BLaER1 treated with 17β-estradiol and CSF1 and Interleukin-3, amounts not matched to agents 10 nM and 100 nM (cell line): ENCODE measurements around the gene WBP2.
A peak's percentile ranks its signal among the peaks of the same experiment; 100 is the strongest.
"Not testable (repeated sequence)": the region's sequence is repeated elsewhere in the genome, so short reads cannot be mapped to it uniquely, and the experiment has no call there.

Experiments used
- H3K27ac ChIP-seq, 11 experiments: shearing (Covaris generic); formaldehyde crosslinking; 2 replicates each; pipeline ENCODE4 v1.8.1; 2022
- H3K27me3 ChIP-seq, 11 experiments: shearing (Covaris generic); formaldehyde crosslinking; 2 replicates each; pipeline ENCODE4 v1.8.1; 2022
- H3K36me3 ChIP-seq, 11 experiments: shearing (Covaris generic); formaldehyde crosslinking; 2 replicates each; pipeline ENCODE4 v1.8.1; 2022
- H3K4me1 ChIP-seq, 10 experiments: shearing (Covaris generic); formaldehyde crosslinking; 2 replicates each; pipeline ENCODE4 v1.8.1; 2022
- H3K4me2 ChIP-seq, 11 experiments: shearing (Covaris generic); formaldehyde crosslinking; 2 replicates each; pipeline ENCODE4 v1.8.1; 2022
- H3K4me3 ChIP-seq, 10 experiments: shearing (Covaris generic); formaldehyde crosslinking; 2 replicates each; pipeline ENCODE4 v1.8.1; 2022
- H3K9ac ChIP-seq, 11 experiments: shearing (Covaris generic); formaldehyde crosslinking; 2 replicates each; pipeline ENCODE4 v1.8.1; 2022
- H3K9me3 ChIP-seq, 11 experiments: shearing (Covaris generic); formaldehyde crosslinking; replicated peaks in 1 of 11; 2 replicates each; pipeline ENCODE4 v1.8.1; 2022
- H4K20me1 ChIP-seq, 11 experiments: shearing (Covaris generic); formaldehyde crosslinking; 2 replicates each; pipeline ENCODE4 v1.8.1; 2022
- Cebpa-rat ChIP-seq, 11 experiments: shearing (Covaris generic); IDR thresholded peaks; 2 replicates each; pipeline ENCODE4 v1.8.1; 2022

Gene WBP2

GRCh38 chr17:75891605-75892555, 36.7 kb upstream of the WBP2 start:
- H3K27ac ChIP-seq = peak overlapping the region in 2 of 11 experiments; percentile 5 to 96; a peak in 1 of 22 replicates
- H3K36me3 ChIP-seq = peaks cover 35 to 50% (median 41%) of the 10 kb centered on the region in 11 experiments
- H3K4me2 ChIP-seq = no peak overlapping the region; a peak in 2 of 22 replicates
- no peaks in the 10 kb centered on the region for H3K9me3 ChIP-seq
- H4K20me1 ChIP-seq = peaks cover 7 to 52% (median 36%) of the 10 kb centered on the region in 11 experiments; a peak in 19 of 22 replicates
- H3K4me3 ChIP-seq = no peak overlapping the region
- peaks cover 27 to 44% (median 36%) of the 10 kb centered on the region in 10 experiments for H3K4me1 ChIP-seq
- H3K9ac ChIP-seq = peak overlapping the region in 6 of 11 experiments; percentile 26 to 97 (median 40); a peak in 5 of 22 replicates
- TF ChIP-seq Cebpa-rat (IDR thresholded peaks at IDR 0.05) = no peak
- H3K27me3 ChIP-seq = no peaks in the 10 kb centered on the region

GRCh38 chr17:75891022-75891604, 36.0 kb upstream of the WBP2 start:
- no peak overlapping the region for H3K4me3 ChIP-seq
- peaks cover 7 to 52% (median 36%) of the 10 kb centered on the region in 11 experiments; a peak in 19 of 22 replicates for H4K20me1 ChIP-seq
- H3K4me2 ChIP-seq = no peak overlapping the region
- peaks cover 35 to 50% (median 41%) of the 10 kb centered on the region in 11 experiments for H3K36me3 ChIP-seq
- H3K9ac ChIP-seq = peak overlapping the region in 2 of 11 experiments; percentile 27 to 39; a peak in 1 of 22 replicates
- peaks cover 27 to 48% (median 36%) of the 10 kb centered on the region in 10 experiments for H3K4me1 ChIP-seq
- H3K27ac ChIP-seq = 0 out of 22 replicates have a peak overlapping the region, but pooled peaks of 1 of the 11 experiments have one; percentile 7
- H3K27me3 ChIP-seq = no peaks in the 10 kb centered on the region
- H3K9me3 ChIP-seq = no peaks in the 10 kb centered on the region
- TF ChIP-seq Cebpa-rat (IDR thresholded peaks at IDR 0.05) = no peak

- no peaks in the 10 kb centered on the region for H3K27me3 ChIP-seq
- peaks cover 30 to 48% (median 34%) of the 10 kb centered on the region in 10 experiments for H3K4me1 ChIP-seq
- no peak overlapping the region for H3K4me3 ChIP-seq
- no peak overlapping the region for H3K9ac ChIP-seq
- H3K4me2 ChIP-seq = no peak overlapping the region
- TF ChIP-seq Cebpa-rat (IDR thresholded peaks at IDR 0.05) = no peak
- no peak overlapping the region for H3K27ac ChIP-seq
- no peaks in the 10 kb centered on the region for H3K9me3 ChIP-seq
- peaks cover 7 to 44% (median 29%) of the 10 kb centered on the region in 11 experiments; a peak in 19 of 22 replicates for H4K20me1 ChIP-seq
- H3K36me3 ChIP-seq = peaks cover 35 to 50% (median 41%) of the 10 kb centered on the region in 11 experiments
Observed at GRCh38 chr17:75889454-75889853, 34.3 kb upstream of the WBP2 start.

GRCh38 chr17:75888484-75888883, 33.3 kb upstream of the WBP2 start:
- H3K9me3 ChIP-seq = no peaks in the 10 kb centered on the region
- H3K9ac ChIP-seq = no peak overlapping the region
- H3K27ac ChIP-seq = no peak overlapping the region
- peaks cover 32 to 50% (median 41%) of the 10 kb centered on the region in 11 experiments for H3K36me3 ChIP-seq
- H3K4me2 ChIP-seq = no peak overlapping the region
- H3K4me3 ChIP-seq = no peak overlapping the region
- peaks cover 21 to 45% (median 27%) of the 10 kb centered on the region in 10 experiments for H3K4me1 ChIP-seq
- TF ChIP-seq Cebpa-rat (IDR thresholded peaks at IDR 0.05) = no peak
- H4K20me1 ChIP-seq = peaks cover 7 to 34% (median 19%) of the 10 kb centered on the region in 11 experiments; a peak in 18 of 22 replicates
- H3K27me3 ChIP-seq = no peaks in the 10 kb centered on the region

GRCh38 chr17:75885860-75886259, 30.7 kb upstream of the WBP2 start:
- not testable (repeated sequence) for H3K9me3 ChIP-seq, H4K20me1 ChIP-seq, H3K27me3 ChIP-seq, H3K4me3 ChIP-seq, H3K27ac ChIP-seq, H3K9ac ChIP-seq
- Histone ChIP-seq H3K4me2 (peak overlapping the region in 9 of 11 experiments; percentile 23 to 77 (median 58); a peak in 16 of 22 replicates), H3K4me1 (peaks cover 34 to 58% (median 44%) of the 10 kb centered on the region in 10 experiments), H3K36me3 (peaks cover 9 to 27% (median 19%) of the 10 kb centered on the region in 11 experiments)

- H3K4me3 ChIP-seq = no peak overlapping the region
- H3K9ac ChIP-seq = no peak overlapping the region
- no peaks in the 10 kb centered on the region for H3K9me3 ChIP-seq
- peak overlapping the region in 3 of 11 experiments; percentile 3 to 14 (median 5); a peak in 1 of 22 replicates for H3K27ac ChIP-seq
- peaks cover 0 to 6% (median 0%) of the 10 kb centered on the region in 11 experiments; a peak in 2 of 22 replicates for H4K20me1 ChIP-seq
- peak overlapping the region in 9 of 11 experiments; percentile 23 to 77 (median 58); a peak in 17 of 22 replicates for H3K4me2 ChIP-seq
- peaks cover 0 to 8% (median 4%) of the 10 kb centered on the region in 11 experiments; a peak in 14 of 22 replicates for H3K27me3 ChIP-seq
- TF ChIP-seq Cebpa-rat (IDR thresholded peaks at IDR 0.05) = no peak
- peaks cover 5 to 23% (median 15%) of the 10 kb centered on the region in 11 experiments; a peak in 21 of 22 replicates for H3K36me3 ChIP-seq
- peaks cover 38 to 62% (median 49%) of the 10 kb centered on the region in 10 experiments for H3K4me1 ChIP-seq
Observed at GRCh38 chr17:75885431-75885830, 30.3 kb upstream of the WBP2 start.

GRCh38 chr17:75881678-75882454, 26.7 kb upstream of the WBP2 start:
- no peaks in the 10 kb centered on the region for H3K36me3 ChIP-seq
- H4K20me1 ChIP-seq = peaks cover 0 to 6% (median 0%) of the 10 kb centered on the region in 11 experiments; a peak in 2 of 22 replicates
- peak overlapping the region; percentile 73 to 91 (median 85) for H3K4me2 ChIP-seq
- H3K9me3 ChIP-seq = no peaks in the 10 kb centered on the region
- H3K4me3 ChIP-seq = peak overlapping the region in 3 of 10 experiments; percentile 0 to 27 (median 11); a peak in 1 of 20 replicates
- peak in 9 of 11 experiments; percentile 16 to 95 (median 86); a peak in 16 of 22 replicates for TF ChIP-seq Cebpa-rat (IDR thresholded peaks at IDR 0.05)
- peaks cover 14 to 44% (median 39%) of the 10 kb centered on the region in 11 experiments for H3K27me3 ChIP-seq
- H3K9ac ChIP-seq = peak overlapping the region in 10 of 11 experiments; percentile 9 to 68 (median 54); a peak in 17 of 22 replicates
- H3K4me1 ChIP-seq = peaks cover 67 to 90% (median 78%) of the 10 kb centered on the region in 10 experiments
- peak overlapping the region in 9 of 11 experiments; percentile 45 to 80 (median 76); a peak in 19 of 22 replicates for H3K27ac ChIP-seq

GRCh38 chr17:75880266-75880665, 25.1 kb upstream of the WBP2 start:
- Histone ChIP-seq H3K4me1 (peaks cover 76 to 98% (median 86%) of the 10 kb centered on the region in 10 experiments), H4K20me1 (peaks cover 0 to 6% (median 0%) of the 10 kb centered on the region in 11 experiments; a peak in 2 of 22 replicates), H3K4me3 (no peak overlapping the region), H3K27ac (no peak overlapping the region), H3K9ac (no peak overlapping the region; a peak in 1 of 22 replicates), H3K9me3 (no peaks in the 10 kb centered on the region), H3K4me2 (peak overlapping the region; percentile 24 to 91 (median 85); a peak in 21 of 22 replicates), H3K36me3 (no peaks in the 10 kb centered on the region), H3K27me3 (peaks cover 14 to 56% (median 50%) of the 10 kb centered on the region in 11 experiments)
- no peak for TF ChIP-seq Cebpa-rat (IDR thresholded peaks at IDR 0.05)
